HCT116 (cell line): ENCODE data around the gene CELSR3. TPM values are rescaled to one million over a fixed set of nuclear protein-coding genes. Genes with fewer than 3 reads are reported as not detected.

Experiments used
- ATAC-seq: fragments of 200-7000 bp; cut with Tn5 transposase; 2 replicates; pipeline ENCODE4 v1.9.1; 2020; ENCODE audit warnings: mild to moderate bottlenecking, moderate library complexity
- BruUV-seq: library from RNA; stranded (reverse); fragments of 400-500 nt; replicated peaks from 2 replicates; lab custom pipeline; 2021; lab: Mats Ljungman, UMichigan
- CTCF ChIA-PET: fragments of 300-600 bp; sonication (Branson Sonifier 250); formaldehyde crosslinking; loops from one replicate; lab custom pipeline; 2021; ENCODE audit warnings: antibody characterized with exemption; lab: Charles Lee
- POLR2A ChIA-PET: fragments of 300-600, 350-600 bp; sonication (Branson Sonifier 250); formaldehyde crosslinking; loops from one replicate; lab custom pipeline; 2021; ENCODE audit warnings: antibody characterized with exemption; lab: Charles Lee
- RAD21 ChIA-PET, 2 experiments: fragments of 300-600 bp; sonication (Branson Sonifier 250); formaldehyde crosslinking; loops; one replicate each; lab custom pipeline; 2023; ENCODE audit warnings: low total read pairs in 2 of 2; ENCODE audit not compliant: uncharacterized antibody in 2 of 2, unreplicated experiment in 2 of 2, low non-redundant PET in 1 of 2; lab: Charles Lee
- DNase-seq: peaks from one replicate; pipeline ENCODE4 v3.0.0-alpha.2; 2010; ENCODE audit warnings: low read depth, low spot score
- H2AFZ ChIP-seq: fragments of 200-600 bp; shearing (Covaris generic), sonication (generic); 2 replicates; pipeline ENCODE4 v1.6.1; 2017; ENCODE audit warnings: low read depth, mixed run types, mixed read lengths, antibody characterized with exemption, low read length; ENCODE audit not compliant: poor library complexity, severe bottlenecking
- H3K27ac ChIP-seq: 2 replicates; pipeline ENCODE4 v1.5.1; 2012; ENCODE audit warnings: low read depth, low read length
- H3K27me3 ChIP-seq: fragments of 200-600 bp; sonication (generic); 2 replicates; pipeline ENCODE4 v1.6.1; 2016; ENCODE audit warnings: mixed run types, low read length, mixed read lengths; ENCODE audit not compliant: insufficient read depth
- H3K36me3 ChIP-seq, 2 experiments: fragments of 200-500 bp in 1 of 2; fragments of 200-600 bp in 1 of 2; sonication (Bioruptor generic) in 1 of 2; sonication (generic) in 1 of 2; 2 replicates each; pipeline versions ENCODE4 v1.5.1 to v1.6.1; 2014 to 2016; ENCODE audit warnings: low read length in 2 of 2, inconsistent platforms in 1 of 2, mixed read lengths in 1 of 2, mixed run types in 1 of 2; ENCODE audit not compliant: insufficient read depth in 2 of 2, control insufficient read depth in 1 of 2
- H3K4me1 ChIP-seq, 2 experiments: fragments of 200-600 bp in 1 of 2; sonication (generic) in 1 of 2; 2 replicates each; pipeline versions ENCODE4 v1.5.1 to v1.6.1; 2012 to 2017; ENCODE audit warnings: low read length in 2 of 2, inconsistent platforms in 1 of 2, mild to moderate bottlenecking in 1 of 2, mixed read lengths in 1 of 2, mixed run types in 1 of 2, moderate library complexity in 1 of 2; ENCODE audit not compliant: insufficient read depth in 2 of 2, control insufficient read depth in 1 of 2
- H3K4me2 ChIP-seq: fragments of 200-600 bp; sonication (generic); 2 replicates; pipeline ENCODE4 v1.6.1; 2017; ENCODE audit warnings: mixed run types, low read length, mixed read lengths
- H3K4me3 ChIP-seq, 2 experiments: fragments of 200-600 bp in 1 of 2; sonication (generic) in 1 of 2; replicated peaks in 1 of 2; 2 replicates each; pipeline ENCODE4 v1.5.1; 2011 to 2016; ENCODE audit warnings: low read length in 2 of 2, control low read depth in 1 of 2, low read depth in 1 of 2, mild to moderate bottlenecking in 1 of 2, mixed read lengths in 1 of 2, mixed run types in 1 of 2
- H3K79me2 ChIP-seq: fragments of 200-600 bp; sonication (generic); 2 replicates; pipeline ENCODE4 v1.6.1; 2017; ENCODE audit warnings: mild to moderate bottlenecking, mixed run types, low read length, moderate library complexity, mixed read lengths; ENCODE audit not compliant: insufficient read depth
- H3K9ac ChIP-seq: fragments of 200-600 bp; sonication (generic); 2 replicates; pipeline ENCODE4 v1.6.1; 2016; ENCODE audit warnings: low read length, mixed read lengths
- H3K9me2 ChIP-seq: fragments of 200-600 bp; sonication (generic), shearing (Covaris generic); 2 replicates; pipeline ENCODE4 v1.6.1; 2017; ENCODE audit warnings: mixed run types, mild to moderate bottlenecking, moderate library complexity; ENCODE audit not compliant: insufficient read depth
- H3K9me3 ChIP-seq, 2 experiments: fragments of 200-500 bp in 1 of 2; fragments of 200-600 bp in 1 of 2; sonication (Bioruptor generic) in 1 of 2; sonication (generic) in 1 of 2; 2 replicates each; pipeline ENCODE4 v1.6.1; 2014 to 2017; ENCODE audit warnings: low read length in 2 of 2, mixed read lengths in 2 of 2, inconsistent platforms in 1 of 2, low read depth in 1 of 2, mild to moderate bottlenecking in 1 of 2, mixed run types in 1 of 2, moderate library complexity in 1 of 2; ENCODE audit not compliant: control insufficient read depth in 1 of 2, insufficient read depth in 1 of 2
- H4K20me1 ChIP-seq: fragments of 200-600 bp; sonication (generic), shearing (Covaris generic); 2 replicates; pipeline ENCODE4 v1.6.1; 2017; ENCODE audit warnings: mixed run types, mild to moderate bottlenecking, moderate library complexity; ENCODE audit not compliant: insufficient read depth
- ATF3 ChIP-seq: IDR thresholded peaks from 2 replicates; pipeline ENCODE4 v1.6.1; 2012
- CEBPB ChIP-seq: IDR thresholded peaks from 2 replicates; pipeline ENCODE4 v1.6.1; 2012; ENCODE audit warnings: low read depth
- CTCF ChIP-seq, 3 experiments: fragments of 200-600 bp in 1 of 3; sonication (generic) in 1 of 3; IDR thresholded peaks in 2 of 3; conservative IDR thresholded peaks in 1 of 3; 2 replicates each; pipeline ENCODE4 v1.5.1; 2012 to 2017; ENCODE audit warnings: low read depth in 2 of 3, low read length in 2 of 3, antibody characterized with exemption in 1 of 3, borderline replicate concordance in 1 of 3, control low read depth in 1 of 3, mild to moderate bottlenecking in 1 of 3, mixed read lengths in 1 of 3, mixed run types in 1 of 3, moderate library complexity in 1 of 3; ENCODE audit not compliant: insufficient read depth in 1 of 3
- EZH2 ChIP-seq: fragments of 200-600 bp; sonication (generic); IDR thresholded peaks from 2 replicates; pipeline ENCODE4 v1.6.1; 2017; ENCODE audit warnings: antibody characterized with exemption, mixed run types
- EZH2phosphoT487 ChIP-seq: fragments of 200-600 bp; IDR thresholded peaks from 2 replicates; pipeline ENCODE4 v1.6.1; 2018; ENCODE audit warnings: antibody characterized with exemption, borderline replicate concordance
- FOSL1 ChIP-seq: IDR thresholded peaks from 2 replicates; pipeline ENCODE4 v1.6.1; 2012; ENCODE audit warnings: low read depth
- JUND ChIP-seq: IDR thresholded peaks from 2 replicates; pipeline ENCODE4 v1.6.1; 2012
- POLR2AphosphoS5 ChIP-seq: IDR thresholded peaks from 2 replicates; pipeline ENCODE4 v1.6.1; 2011; ENCODE audit warnings: mild to moderate bottlenecking, low read depth, low read length, moderate library complexity
- RAD21 ChIP-seq: IDR thresholded peaks from 2 replicates; pipeline ENCODE4 v1.6.1; 2012; ENCODE audit warnings: low read depth, mild to moderate bottlenecking
- SIN3A ChIP-seq: IDR thresholded peaks from 2 replicates; pipeline ENCODE4 v1.6.1; 2012; ENCODE audit warnings: low read depth
- SP1 ChIP-seq: IDR thresholded peaks from 2 replicates; pipeline ENCODE4 v1.6.1; 2012; ENCODE audit warnings: low read depth
- SRF ChIP-seq: IDR thresholded peaks from 2 replicates; pipeline ENCODE4 v1.6.1; 2012; ENCODE audit warnings: low read depth
- TCF7L2 ChIP-seq: IDR thresholded peaks from 2 replicates; pipeline ENCODE4 v1.7.0; 2011; ENCODE audit warnings: borderline replicate concordance, inconsistent platforms; ENCODE audit not compliant: insufficient read depth, insufficient read length; ENCODE audit errors: extremely low read depth
- ZBTB33 ChIP-seq: IDR thresholded peaks from 2 replicates; pipeline ENCODE4 v1.6.1; 2011; ENCODE audit warnings: mild to moderate bottlenecking, low read length, moderate library complexity; ENCODE audit not compliant: insufficient replicate concordance; ENCODE audit errors: extremely low read depth
- ZFX ChIP-seq: fragments of 450-650 bp; IDR thresholded peaks from 2 replicates; pipeline ENCODE4 v1.6.1; 2017
- ZNF274 ChIP-seq: fragments of 200-500 bp; sonication (Bioruptor generic); IDR thresholded peaks from 2 replicates; pipeline ENCODE4 v1.6.1; 2014; ENCODE audit warnings: mild to moderate bottlenecking, low read depth, low read length, inconsistent platforms
- intact Hi-C: fragments of 100-400 bp; cut with micrococcal nuclease; formaldehyde crosslinking; loops from 2 replicates; pipeline ENCODE4 v1.10.0; 2022
- total RNA-seq: library from RNA; stranded (reverse); gene quantifications from one replicate; pipeline ENCODE4 v1.2.1, GENCODE V29; 2021; ENCODE audit not compliant: unreplicated experiment

CELSR3 gene
- total RNA-seq, 1 experiment from 2014 or later = 7.8 TPM

- TF ChIP-seq POLR2AphosphoS5 = no peak
- no peak for TF ChIP-seq SRF
- TF ChIP-seq TCF7L2 = no peak
- no peak for TF ChIP-seq EZH2phosphoT487
- TF ChIP-seq SIN3A = no peak
- TF ChIP-seq JUND = no peak
- TF ChIP-seq ZNF274 = no peak
- TF ChIP-seq RAD21 = no peak
- no peak for TF ChIP-seq CTCF (IDR thresholded peaks at IDR 0.05 in 2 of 3, conservative IDR thresholded peaks at IDR 0.05 in 1 of 3; ENCODE audit: borderline replicate concordance in 1 of 3, insufficient read depth in 1 of 3, low read depth in 2 of 3, low read length in 2 of 3)
- TF ChIP-seq ZFX = no peak
- no peak for TF ChIP-seq EZH2
- TF ChIP-seq SP1 = no peak
- no peak for TF ChIP-seq CEBPB
- no peak for TF ChIP-seq ATF3
- TF ChIP-seq ZBTB33 = no peak
- no peak for TF ChIP-seq FOSL1
- TF ChIP-seq, all 23 proteins: peak for 0
- Histone ChIP-seq H3K79me2 (peaks cover 12% of the 10 kb centered on the region; the same call in 1 of the 2 replicates), H3K9ac (peak overlapping the region; percentile 80; the same call in 1 of the 2 replicates), H2AFZ (no peak overlapping the region), H3K36me3 (peaks cover 12 to 30% of the 10 kb centered on the region in 2 experiments; a peak in 2 of 4 replicates), H3K27me3 (no peaks in the 10 kb centered on the region), H3K9me3 (no peaks in the 10 kb centered on the region), H3K4me3 (peak overlapping the region; percentile 87 to 94; a peak in 3 of 4 replicates), H3K9me2 (no peaks in the 10 kb centered on the region), H3K4me2 (peak overlapping the region; percentile 94), H3K4me1 (peaks cover 11 to 22% of the 10 kb centered on the region in 2 experiments), H3K27ac (peak overlapping the region; percentile 73; the same call in 1 of the 2 replicates), H4K20me1 (no peaks in the 10 kb centered on the region)
- no TSS peak for BruUV-seq
- POLR2A ChIA-PET = no interaction called here
- RAD21 ChIA-PET = no interaction called here
- ATAC-seq (no peak), DNase-seq (no peak)
- CTCF ChIA-PET = interaction anchor here (0.9 to 1.5 kb wide), 2 partner anchors 30 to 198 kb away, joined by 3 to 6 read pairs; no protein-coding TSS in a partner anchor
- intact Hi-C loops = loop anchor here (2.0 kb wide), 2 partner anchors 77 to 169 kb away; partner anchors contain the start of gene PFKFB4
Observed at GRCh38 chr3:48633743-48634142, 28.9 kb downstream of the CELSR3 start.
